Activated T-helper 1 cell treated with anti-CD3 and anti-CD28 coated beads, Interleukin-12 subunit alpha, Interleukin-12 subunit beta, Interleukin-2, Interleukin-4 antibody, amounts not matched to agents 30 ng/mL and 10 ng/mL and 1 ng/mL, durations not matched to agents 14 hours and 24 hours and 36 hours (primary cell): ENCODE data around the gene TEF. TPM values are rescaled to one million over a fixed set of nuclear protein-coding genes. Genes with fewer than 3 reads are reported as not detected.

Source experiments
- DNase-seq: peaks from one replicate; pipeline ENCODE4 v3.0.0; 2021; ENCODE audit warnings: low spot score
- H3K27ac Mint-ChIP-seq: one replicate; pipeline ENCODE4 v1.8.0; 2021; ENCODE audit warnings: mild to moderate bottlenecking, mixed read lengths
- H3K27me3 Mint-ChIP-seq: one replicate; pipeline ENCODE4 v1.8.0; 2022; ENCODE audit warnings: mild to moderate bottlenecking, moderate library complexity, mixed read lengths; ENCODE audit not compliant: insufficient read depth
- H3K36me3 Mint-ChIP-seq: one replicate; pipeline ENCODE4 v1.8.0; 2021; ENCODE audit warnings: low read depth, mixed read lengths
- H3K4me1 Mint-ChIP-seq: one replicate; pipeline ENCODE4 v1.8.0; 2021; ENCODE audit warnings: low read depth, mixed read lengths
- H3K4me3 Mint-ChIP-seq: one replicate; pipeline ENCODE4 v1.8.0; 2021; ENCODE audit warnings: mild to moderate bottlenecking, moderate library complexity, mixed read lengths
- H3K9me3 Mint-ChIP-seq: one replicate; pipeline ENCODE4 v1.8.0; 2021; ENCODE audit warnings: mixed read lengths
- intact Hi-C: fragments of 100-400 bp; cut with micrococcal nuclease; formaldehyde crosslinking; loops from one replicate; pipeline ENCODE4 v1.15.1; 2024
- total RNA-seq: library from RNA; stranded (reverse); gene quantifications from 2 replicates; pipeline ENCODE4 v1.2.3, GENCODE V29; 2022

Gene TEF
- total RNA-seq: 1.6 and 2.1 TPM in 2 replicates

GRCh38 chr22:41381329-41382097 lies at the start of gene TEF:
Gene TEF, plus strand, starts transcription at chr22:41381942. Its CDS starts 103 bp downstream, at chr22:41382045.
- Mint-ChIP-seq H3K9me3 (no peaks in the 10 kb centered on the region), H3K27ac (peak within 1 kb of the TSS; percentile 93), H3K4me3 (peak within 1 kb of the TSS; percentile 85), H3K36me3 (no peaks in the 10 kb centered on the region), H3K4me1 (peaks cover 6% of the 10 kb centered on the region), H3K27me3 (no peaks in the 10 kb centered on the region)
- intact Hi-C loops: loop anchor here (1.0 to 5.0 kb wide), 12 partner anchors 63 to 430 kb away; partner anchors contain the start of genes DESI1, L3MBTL2, PHF5A and PMM1
- peak; percentile 97 for DNase-seq

- Mint-ChIP-seq H3K4me3 (no peak overlapping the region), H3K36me3 (peaks cover 24% of the 10 kb centered on the region), H3K27ac (no peak overlapping the region), H3K4me1 (peaks cover 10% of the 10 kb centered on the region), H3K27me3 (no peaks in the 10 kb centered on the region), H3K9me3 (no peaks in the 10 kb centered on the region)
- intact Hi-C loops: no loop called here
- no peak for DNase-seq
Measured at GRCh38 chr22:41332217-41332939, 49.4 kb upstream of the TEF start.

GRCh38 chr22:41333806-41334205 lies 47.9 kb upstream of the TEF start:
- H3K4me1 Mint-ChIP-seq: peaks cover 12% of the 10 kb centered on the region
- H3K4me3 Mint-ChIP-seq: no peak overlapping the region
- H3K27me3 Mint-ChIP-seq: no peaks in the 10 kb centered on the region
- H3K9me3 Mint-ChIP-seq: no peaks in the 10 kb centered on the region
- H3K36me3 Mint-ChIP-seq: peaks cover 24% of the 10 kb centered on the region
- H3K27ac Mint-ChIP-seq: peak overlapping the region; percentile 31
- no peak for DNase-seq
- intact Hi-C loops: no loop called here

GRCh38 chr22:41334215-41334614 lies 47.5 kb upstream of the TEF start:
- peaks cover 24% of the 10 kb centered on the region for H3K36me3 Mint-ChIP-seq
- no peaks in the 10 kb centered on the region for H3K9me3 Mint-ChIP-seq
- no peak overlapping the region for H3K27ac Mint-ChIP-seq
- no peaks in the 10 kb centered on the region for H3K27me3 Mint-ChIP-seq
- peaks cover 12% of the 10 kb centered on the region for H3K4me1 Mint-ChIP-seq
- no peak for DNase-seq
- intact Hi-C loops: no loop called here
- no peak overlapping the region for H3K4me3 Mint-ChIP-seq

- DNase-seq: no peak
- H3K27me3 Mint-ChIP-seq: no peaks in the 10 kb centered on the region
- no peak overlapping the region for H3K27ac Mint-ChIP-seq
- peaks cover 12% of the 10 kb centered on the region for H3K4me1 Mint-ChIP-seq
- intact Hi-C loops: no loop called here
- H3K9me3 Mint-ChIP-seq: no peaks in the 10 kb centered on the region
- H3K4me3 Mint-ChIP-seq: no peak overlapping the region
- H3K36me3 Mint-ChIP-seq: peaks cover 24% of the 10 kb centered on the region
Measured at GRCh38 chr22:41334951-41335635, 46.6 kb upstream of the TEF start.

- H3K27ac Mint-ChIP-seq: no peak overlapping the region
- H3K9me3 Mint-ChIP-seq: no peaks in the 10 kb centered on the region
Measured at GRCh38 chr22:41338614-41339212, 43.0 kb upstream of the TEF start.

GRCh38 chr22:41339823-41340222 lies 41.9 kb upstream of the TEF start:
- no peaks in the 10 kb centered on the region for H3K27me3 Mint-ChIP-seq
- H3K9me3 Mint-ChIP-seq: no peaks in the 10 kb centered on the region
- no peak overlapping the region for H3K4me3 Mint-ChIP-seq
- intact Hi-C loops: no loop called here
- H3K27ac Mint-ChIP-seq: no peak overlapping the region
- peaks cover 14% of the 10 kb centered on the region for H3K36me3 Mint-ChIP-seq
- H3K4me1 Mint-ChIP-seq: peaks cover 29% of the 10 kb centered on the region
- no peak for DNase-seq

More at GRCh38 chr22:41338614-41339212, 43.0 kb upstream of the TEF start:
- no peak overlapping the region for H3K4me3 Mint-ChIP-seq
- H3K4me1 Mint-ChIP-seq: peaks cover 25% of the 10 kb centered on the region
- peaks cover 10% of the 10 kb centered on the region for H3K36me3 Mint-ChIP-seq
- no peaks in the 10 kb centered on the region for H3K27me3 Mint-ChIP-seq
- no peak for DNase-seq
- intact Hi-C loops: no loop called here

- Mint-ChIP-seq H3K9me3 (no peaks in the 10 kb centered on the region), H3K27ac (no peak overlapping the region), H3K36me3 (peaks cover 11% of the 10 kb centered on the region), H3K4me3 (no peak overlapping the region), H3K4me1 (peaks cover 26% of the 10 kb centered on the region), H3K27me3 (no peaks in the 10 kb centered on the region)
- DNase-seq: no peak
- intact Hi-C loops: no loop called here
Measured at GRCh38 chr22:41340357-41340756, 41.4 kb upstream of the TEF start.

- Mint-ChIP-seq H3K4me3 (no peak overlapping the region), H3K4me1 (peaks cover 23% of the 10 kb centered on the region), H3K27ac (no peak overlapping the region), H3K9me3 (no peaks in the 10 kb centered on the region), H3K36me3 (peaks cover 9% of the 10 kb centered on the region), H3K27me3 (no peaks in the 10 kb centered on the region)
- intact Hi-C loops: no loop called here
- DNase-seq: no peak
Measured at GRCh38 chr22:41341012-41341411, 40.7 kb upstream of the TEF start.

- H3K4me1 Mint-ChIP-seq: peaks cover 23% of the 10 kb centered on the region
- no peaks in the 10 kb centered on the region for H3K27me3 Mint-ChIP-seq
- peak overlapping the region; percentile 75 for H3K27ac Mint-ChIP-seq
- peaks cover 9% of the 10 kb centered on the region for H3K36me3 Mint-ChIP-seq
- intact Hi-C loops: loop anchor here (1.0 kb wide), 1 partner anchor 56 kb away; the partner anchor contains the start of gene RANGAP1
- peak; percentile 59 for DNase-seq
- H3K9me3 Mint-ChIP-seq: no peaks in the 10 kb centered on the region
- peak overlapping the region; percentile 15 for H3K4me3 Mint-ChIP-seq
Measured at GRCh38 chr22:41341990-41342389, 39.8 kb upstream of the TEF start.

- DNase-seq: no peak
- no peak overlapping the region for H3K27ac Mint-ChIP-seq
- no peak overlapping the region for H3K4me3 Mint-ChIP-seq
- intact Hi-C loops: no loop called here
- H3K4me1 Mint-ChIP-seq: peaks cover 17% of the 10 kb centered on the region
- H3K27me3 Mint-ChIP-seq: no peaks in the 10 kb centered on the region
- no peaks in the 10 kb centered on the region for H3K9me3 Mint-ChIP-seq
- H3K36me3 Mint-ChIP-seq: peaks cover 13% of the 10 kb centered on the region
Measured at GRCh38 chr22:41343300-41343699, 38.4 kb upstream of the TEF start.

- Mint-ChIP-seq H3K4me1 (peaks cover 17% of the 10 kb centered on the region), H3K9me3 (no peaks in the 10 kb centered on the region), H3K36me3 (peaks cover 13% of the 10 kb centered on the region), H3K4me3 (no peak overlapping the region), H3K27ac (no peak overlapping the region), H3K27me3 (no peaks in the 10 kb centered on the region)
- no peak for DNase-seq
- intact Hi-C loops: no loop called here
Measured at GRCh38 chr22:41343717-41344116, 38.0 kb upstream of the TEF start.
